ENCODE measurements around the gene LIMS1. TPM values are rescaled to one million over a fixed set of nuclear protein-coding genes. Genes with fewer than 3 reads are reported as not detected.

The LIMS1 gene
- total and polyA plus RNA-seq, 11 donors = 21.3 to 136 (median 76.0) TPM

GRCh38 chr2:108536911-108537310, 2.6 kb downstream of the LIMS1 start:
- Histone ChIP-seq H3K27ac (no peak overlapping the region), H3K9me3 (no peaks in the 10 kb centered on the region), H3K4me1 (peaks cover 3 to 44% (median 26%) of the 10 kb centered on the region in 12 donors), H3K4me3 (no peak overlapping the region), H3K27me3 (no peaks in the 10 kb centered on the region), H3K36me3 (no peaks in the 10 kb centered on the region)
- no peak for ATAC-seq
- DNase-seq = no peak
- intact Hi-C loops (cut with DNase I) = loop anchor here in 8 of 10 donors (5.0 to 10.0 kb wide), 4 partner anchors 40 to 98 kb away; no protein-coding TSS in a partner anchor
- TF ChIP-seq CTCF (IDR thresholded peaks at IDR 0.05) = no peak
- no peak for TF ChIP-seq POLR2A (IDR thresholded peaks at IDR 0.05)
- WGBS, 4 donors = 86 to 93% (median 91%) methylated on average over 5 of the region's 5 CpGs

- no peak overlapping the region for H3K27ac ChIP-seq
- intact Hi-C loops (cut with DNase I) = loop anchor here in 8 of 10 donors (5.0 to 10.0 kb wide), 4 partner anchors 39 to 97 kb away; no protein-coding TSS in a partner anchor
- TF ChIP-seq POLR2A (IDR thresholded peaks at IDR 0.05) = no peak
- TF ChIP-seq CTCF (IDR thresholded peaks at IDR 0.05) = no peak
- peaks cover 3 to 53% (median 33%) of the 10 kb centered on the region in 12 donors for H3K4me1 ChIP-seq
- DNase-seq (no peak), ATAC-seq (no peak)
- no peaks in the 10 kb centered on the region for H3K36me3 ChIP-seq
- H3K9me3 ChIP-seq = no peaks in the 10 kb centered on the region
- H3K4me3 ChIP-seq = no peak overlapping the region
- no peaks in the 10 kb centered on the region for H3K27me3 ChIP-seq
- WGBS, 4 donors = 58 to 62% (median 60%) methylated on average over 5 of the region's 5 CpGs
These were observed 3.8 kb downstream of the LIMS1 start for GRCh38 chr2:108538000-108538625.

GRCh38 chr2:108541451-108541850, 7.2 kb downstream of the LIMS1 start:
- Histone ChIP-seq H3K27me3 (no peaks in the 10 kb centered on the region), H3K27ac (peak overlapping the region in 2 of 12 donors; percentile 5 to 19), H3K4me3 (no peak overlapping the region), H3K4me1 (peaks cover 0 to 38% (median 19%) of the 10 kb centered on the region in 12 donors), H3K9me3 (no peaks in the 10 kb centered on the region), H3K36me3 (no peaks in the 10 kb centered on the region)
- DNase-seq = no peak
- WGBS, 4 donors = 54 to 74% (median 65%) methylated on average over 4 of the region's 4 CpGs
- no peak for ATAC-seq
- TF ChIP-seq CTCF (IDR thresholded peaks at IDR 0.05) = no peak
- intact Hi-C loops (cut with DNase I) = no loop called here

GRCh38 chr2:108542071-108542470, 7.8 kb downstream of the LIMS1 start:
- H3K4me3 ChIP-seq = no peak overlapping the region
- 42 to 50% (median 47%) methylated on average over 4 of the region's 4 CpGs for WGBS, 4 donors
- H3K27ac ChIP-seq = peak overlapping the region in 2 of 12 donors; percentile 5 to 7
- ATAC-seq (peak in 1 of 4 donors; percentile 26), DNase-seq (no peak)
- H3K9me3 ChIP-seq = no peaks in the 10 kb centered on the region
- no peaks in the 10 kb centered on the region for H3K27me3 ChIP-seq
- H3K36me3 ChIP-seq = no peaks in the 10 kb centered on the region
- H3K4me1 ChIP-seq = peaks cover 0 to 35% (median 17%) of the 10 kb centered on the region in 12 donors
- intact Hi-C loops (cut with DNase I) = no loop called here
- TF ChIP-seq CTCF (IDR thresholded peaks at IDR 0.05) (no peak), POLR2A (IDR thresholded peaks at IDR 0.05) (no peak)
